BJ (cell line): ENCODE data around the gene TIMM10. TPM values are rescaled to one million over a fixed set of nuclear protein-coding genes. Genes with fewer than 3 reads are reported as not detected.

Experiments
- CTCF ChIA-PET: fragments of 350-600 bp; formaldehyde crosslinking; extraction: SDS; loops from one replicate; lab custom pipeline; 2021; ENCODE audit warnings: antibody characterized with exemption, inconsistent platforms; lab: Yijun Ruan, JAX
- POLR2A ChIA-PET: fragments of 300-600 bp; sonication (Branson Sonifier 250); formaldehyde crosslinking; extraction: SDS; loops from one replicate; lab custom pipeline; 2021; ENCODE audit warnings: antibody characterized with exemption; lab: Charles Lee
- DNase-seq: peaks from one replicate; pipeline ENCODE4 v3.0.0-alpha.2; 2011; ENCODE audit warnings: low read depth
- H3K27me3 ChIP-seq: 2 replicates; pipeline ENCODE4 v1.6.0; 2011; ENCODE audit warnings: low read length; ENCODE audit not compliant: control insufficient read depth, insufficient read depth
- H3K36me3 ChIP-seq: 2 replicates; pipeline ENCODE4 v1.5.1; 2011; ENCODE audit warnings: low read length; ENCODE audit not compliant: control insufficient read depth, insufficient read depth
- H3K4me3 ChIP-seq: 2 replicates; pipeline ENCODE4 v1.5.1; 2011; ENCODE audit warnings: low read depth, mild to moderate bottlenecking, control low read depth, low read length
- polyA plus RNA-seq: library from polyadenylated mRNA; depleted of rRNA; stranded (reverse); fragments of >200 nt; gene quantifications from 2 replicates; pipeline ENCODE4 v1.2.3, GENCODE V29; 2011
- TF ChIP-seq, protein P1 (sequence below): IDR thresholded peaks from 2 replicates; pipeline ENCODE4 v1.5.1; 2011; ENCODE audit warnings: low read depth, mild to moderate bottlenecking, control low read depth, inconsistent platforms, low read length, moderate library complexity; ENCODE audit not compliant: insufficient read depth

The TIMM10 gene
- polyA plus RNA-seq, 1 experiment = 90.5 TPM

DNA sequence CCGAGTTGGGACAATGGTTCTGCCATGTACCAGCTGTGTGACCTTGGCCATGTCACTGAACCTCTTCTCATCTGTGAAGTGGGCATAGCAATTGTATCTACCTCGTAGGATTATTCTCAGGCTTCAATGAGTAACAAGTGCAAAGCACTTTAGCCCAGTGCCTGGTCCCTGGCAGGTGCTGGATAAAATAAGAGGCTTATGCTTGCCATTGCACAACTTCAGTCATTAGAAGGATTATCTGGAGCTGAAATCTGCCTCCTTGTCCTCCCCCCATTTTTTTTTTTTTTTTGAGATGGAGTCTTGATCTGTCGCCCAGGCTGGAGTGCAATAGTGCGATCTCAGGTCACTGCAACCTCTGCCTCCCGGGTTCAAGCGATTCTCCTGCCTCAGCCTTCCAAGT lies 14.0 kb upstream of the TIMM10 start:
- TF ChIP-seq, protein P1, sequence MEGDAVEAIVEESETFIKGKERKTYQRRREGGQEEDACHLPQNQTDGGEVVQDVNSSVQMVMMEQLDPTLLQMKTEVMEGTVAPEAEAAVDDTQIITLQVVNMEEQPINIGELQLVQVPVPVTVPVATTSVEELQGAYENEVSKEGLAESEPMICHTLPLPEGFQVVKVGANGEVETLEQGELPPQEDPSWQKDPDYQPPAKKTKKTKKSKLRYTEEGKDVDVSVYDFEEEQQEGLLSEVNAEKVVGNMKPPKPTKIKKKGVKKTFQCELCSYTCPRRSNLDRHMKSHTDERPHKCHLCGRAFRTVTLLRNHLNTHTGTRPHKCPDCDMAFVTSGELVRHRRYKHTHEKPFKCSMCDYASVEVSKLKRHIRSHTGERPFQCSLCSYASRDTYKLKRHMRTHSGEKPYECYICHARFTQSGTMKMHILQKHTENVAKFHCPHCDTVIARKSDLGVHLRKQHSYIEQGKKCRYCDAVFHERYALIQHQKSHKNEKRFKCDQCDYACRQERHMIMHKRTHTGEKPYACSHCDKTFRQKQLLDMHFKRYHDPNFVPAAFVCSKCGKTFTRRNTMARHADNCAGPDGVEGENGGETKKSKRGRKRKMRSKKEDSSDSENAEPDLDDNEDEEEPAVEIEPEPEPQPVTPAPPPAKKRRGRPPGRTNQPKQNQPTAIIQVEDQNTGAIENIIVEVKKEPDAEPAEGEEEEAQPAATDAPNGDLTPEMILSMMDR = no peak

DNA sequence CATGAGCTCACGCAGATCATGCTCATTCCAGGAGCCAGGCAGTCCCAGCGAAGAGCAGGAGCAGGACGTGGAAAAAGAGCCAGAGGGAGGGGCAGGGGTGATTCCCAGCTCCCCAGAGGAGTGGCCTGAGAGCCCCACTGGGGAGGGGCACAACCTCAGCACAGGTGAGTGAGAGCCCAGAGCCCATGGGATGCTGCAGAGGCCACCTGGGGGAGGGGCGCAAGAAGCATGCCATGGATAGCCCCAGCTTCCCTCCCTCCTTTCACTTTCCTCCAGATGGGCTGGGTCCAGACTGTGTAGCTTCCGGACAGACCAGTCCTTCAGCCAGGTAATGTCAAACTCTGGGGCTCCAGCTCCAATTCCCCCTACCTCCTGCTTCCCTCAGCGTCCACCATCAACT lies 13.0 kb upstream of the TIMM10 start:
- TF ChIP-seq, protein P1 = no peak
- H3K27me3 ChIP-seq = no peaks in the 10 kb centered on the region; the same call in 1 of the 2 replicates
- peaks cover 2% of the 10 kb centered on the region; the same call in 1 of the 2 replicates for H3K36me3 ChIP-seq
- CTCF ChIA-PET = interaction anchor here (0.8 to 1.5 kb wide), 4 partner anchors 12 to 101 kb away, joined by 3 to 4 read pairs (median 3); partner anchors contain the start of gene UBE2L6
- no peak overlapping the region for H3K4me3 ChIP-seq
- DNase-seq = no peak
- POLR2A ChIA-PET = no interaction called here

More for the DNA sequence above, 14.0 kb upstream of the TIMM10 start:
- POLR2A ChIA-PET = no interaction called here
- DNase-seq = no peak
- CTCF ChIA-PET = interaction anchor here (1.2 kb wide), 2 partner anchors 86 to 87 kb away, joined by 3 to 5 read pairs; no protein-coding TSS in a partner anchor
- H3K36me3 ChIP-seq = peaks cover 2% of the 10 kb centered on the region; the same call in 1 of the 2 replicates
- no peaks in the 10 kb centered on the region; the same call in 1 of the 2 replicates for H3K27me3 ChIP-seq
- no peak overlapping the region for H3K4me3 ChIP-seq

DNA sequence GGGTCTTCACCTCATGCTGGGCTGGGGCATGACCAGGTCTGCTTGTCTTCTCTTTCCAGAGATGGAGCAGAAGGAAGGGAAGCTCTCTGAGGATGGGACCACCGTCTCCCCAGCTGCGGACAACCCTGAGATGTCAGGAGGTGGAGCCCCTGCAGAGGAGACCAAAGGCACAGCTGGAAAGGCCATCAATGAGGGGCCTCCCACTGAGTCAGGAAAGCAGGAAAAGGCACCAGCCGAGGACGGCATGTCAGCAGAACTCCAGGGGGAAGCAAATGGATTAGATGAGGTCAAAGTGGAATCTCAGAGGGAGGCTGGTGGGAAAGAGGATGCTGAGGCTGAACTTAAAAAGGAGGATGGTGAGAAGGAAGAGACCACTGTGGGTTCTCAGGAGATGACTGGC lies 12.0 kb upstream of the TIMM10 start:
- H3K36me3 ChIP-seq = peaks cover 1% of the 10 kb centered on the region; the same call in 1 of the 2 replicates
- POLR2A ChIA-PET = no interaction called here
- TF ChIP-seq, protein P1 = no peak
- no peak for DNase-seq
- no peak overlapping the region for H3K4me3 ChIP-seq
- H3K27me3 ChIP-seq = no peaks in the 10 kb centered on the region; the same call in 1 of the 2 replicates
- CTCF ChIA-PET = interaction anchor here (1.5 kb wide), 1 partner anchor 11 kb away, joined by 4 read pairs; no protein-coding TSS in a partner anchor

DNA sequence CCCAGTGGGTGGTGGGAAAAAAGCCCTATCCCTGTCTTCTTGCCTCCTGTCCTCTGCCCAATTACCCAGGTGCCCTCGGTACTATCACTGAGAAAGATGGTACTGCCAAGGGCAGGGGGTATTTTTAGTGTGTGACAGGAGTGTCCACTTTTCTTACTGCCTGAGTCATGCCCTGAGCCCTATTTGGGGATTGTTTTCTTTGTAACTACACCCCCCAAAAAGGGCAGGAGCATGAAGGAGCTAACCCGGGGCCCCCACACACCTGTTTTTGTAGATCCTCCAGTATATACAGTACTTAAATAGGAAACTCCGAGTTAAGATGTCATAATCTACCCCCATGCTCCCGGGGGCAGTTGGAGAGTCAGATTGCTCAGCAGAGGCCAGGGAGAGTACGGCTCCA lies 10.6 kb upstream of the TIMM10 start:
- CTCF ChIA-PET = interaction anchor here (0.9 to 1.4 kb wide), 2 partner anchors 9 to 48 kb away, joined by 3 read pairs; no protein-coding TSS in a partner anchor
- H3K36me3 ChIP-seq = no peaks in the 10 kb centered on the region
- TF ChIP-seq, protein P1 = no peak
- POLR2A ChIA-PET = no interaction called here
- H3K4me3 ChIP-seq = no peak overlapping the region
- H3K27me3 ChIP-seq = peaks cover 3% of the 10 kb centered on the region; the same call in 1 of the 2 replicates
- no peak for DNase-seq

DNA sequence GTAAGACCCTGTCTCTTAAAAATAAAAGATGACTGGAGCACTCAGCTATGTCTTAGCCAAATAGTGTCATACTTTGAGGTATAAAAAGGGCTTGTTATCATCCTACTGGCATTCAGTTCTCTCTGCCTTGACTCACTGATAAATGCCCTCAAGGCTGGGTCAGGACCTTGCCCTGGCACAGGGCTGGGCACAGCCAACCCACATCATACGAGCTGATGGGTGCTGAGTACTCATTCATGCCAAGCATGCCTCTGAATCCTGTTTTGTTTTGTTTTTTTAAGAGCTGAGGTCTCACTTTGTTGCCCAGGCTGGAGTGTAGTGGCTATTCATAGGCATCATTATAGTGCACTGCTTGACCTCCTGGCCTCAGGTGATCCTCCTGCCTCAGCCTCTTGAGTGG lies 8.8 kb upstream of the TIMM10 start:
- no peak overlapping the region for H3K4me3 ChIP-seq
- TF ChIP-seq, protein P1 = no peak
- ChIA-PET POLR2A (no interaction called here), CTCF (interaction anchor here (0.7 to 1.1 kb wide), 7 partner anchors 9 to 189 kb away, joined by 3 to 4 read pairs (median 3); partner anchors contain the start of gene UBE2L6)
- DNase-seq = no peak
- peaks cover 3% of the 10 kb centered on the region; the same call in 1 of the 2 replicates for H3K27me3 ChIP-seq
- H3K36me3 ChIP-seq = no peaks in the 10 kb centered on the region
